GM10266 (cell line): Measurements from ENCODE around the gene ANK3.

ENCODE experiments used
- DNase-seq: peaks from one replicate; pipeline ENCODE4 v3.0.0; 2012; ENCODE audit errors: extremely low spot score
- TF ChIP-seq, protein P1 (sequence below): IDR thresholded peaks from 2 replicates; pipeline ENCODE4 v1.5.1; 2012; ENCODE audit warnings: mild to moderate bottlenecking, low read depth; ENCODE audit not compliant: control insufficient read depth, insufficient read depth; ENCODE audit errors: missing control alignments

The ANK3 gene

DNA sequence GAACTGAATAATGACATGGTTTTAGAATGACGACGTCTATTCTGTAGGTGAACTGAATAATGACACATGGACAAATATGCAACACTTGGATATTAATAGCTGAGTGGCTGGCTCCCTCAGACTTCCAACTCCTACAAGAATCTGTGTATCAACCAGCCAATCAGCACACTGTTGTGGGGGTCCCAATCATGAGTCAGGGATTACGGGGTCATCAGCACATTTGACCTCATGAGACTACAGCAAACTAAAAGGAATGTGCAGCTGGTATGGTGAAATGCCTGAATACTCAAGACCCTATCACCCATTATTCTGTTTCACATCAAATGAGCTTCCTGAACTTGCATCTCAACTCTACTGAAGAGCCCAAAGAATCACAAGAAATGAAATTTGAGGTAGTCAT lies 192.5 kb downstream of the ANK3 start:
- DNase-seq, result no peak
- TF ChIP-seq, protein P1, sequence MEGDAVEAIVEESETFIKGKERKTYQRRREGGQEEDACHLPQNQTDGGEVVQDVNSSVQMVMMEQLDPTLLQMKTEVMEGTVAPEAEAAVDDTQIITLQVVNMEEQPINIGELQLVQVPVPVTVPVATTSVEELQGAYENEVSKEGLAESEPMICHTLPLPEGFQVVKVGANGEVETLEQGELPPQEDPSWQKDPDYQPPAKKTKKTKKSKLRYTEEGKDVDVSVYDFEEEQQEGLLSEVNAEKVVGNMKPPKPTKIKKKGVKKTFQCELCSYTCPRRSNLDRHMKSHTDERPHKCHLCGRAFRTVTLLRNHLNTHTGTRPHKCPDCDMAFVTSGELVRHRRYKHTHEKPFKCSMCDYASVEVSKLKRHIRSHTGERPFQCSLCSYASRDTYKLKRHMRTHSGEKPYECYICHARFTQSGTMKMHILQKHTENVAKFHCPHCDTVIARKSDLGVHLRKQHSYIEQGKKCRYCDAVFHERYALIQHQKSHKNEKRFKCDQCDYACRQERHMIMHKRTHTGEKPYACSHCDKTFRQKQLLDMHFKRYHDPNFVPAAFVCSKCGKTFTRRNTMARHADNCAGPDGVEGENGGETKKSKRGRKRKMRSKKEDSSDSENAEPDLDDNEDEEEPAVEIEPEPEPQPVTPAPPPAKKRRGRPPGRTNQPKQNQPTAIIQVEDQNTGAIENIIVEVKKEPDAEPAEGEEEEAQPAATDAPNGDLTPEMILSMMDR, result no peak

DNA sequence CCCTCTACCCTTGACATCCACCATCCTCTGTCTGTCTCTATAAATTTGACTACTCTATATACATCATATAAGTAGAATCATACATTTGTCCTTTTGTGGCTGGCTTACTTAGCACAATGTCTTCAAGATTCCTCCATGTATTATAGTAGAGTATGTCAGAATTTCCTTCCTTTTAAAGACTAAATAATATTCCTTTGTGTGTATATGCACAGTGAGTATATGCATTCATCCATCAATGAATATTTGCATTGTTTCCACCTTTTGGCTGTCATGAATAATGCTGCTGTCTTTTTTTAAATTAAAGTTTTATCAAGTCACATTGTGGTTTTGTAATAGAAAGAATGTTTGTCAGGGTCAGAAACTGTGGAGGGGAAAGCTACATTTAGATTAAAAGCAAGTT lies 195.3 kb downstream of the ANK3 start:
- DNase-seq, result no peak
- TF ChIP-seq, protein P1, result no peak

DNA sequence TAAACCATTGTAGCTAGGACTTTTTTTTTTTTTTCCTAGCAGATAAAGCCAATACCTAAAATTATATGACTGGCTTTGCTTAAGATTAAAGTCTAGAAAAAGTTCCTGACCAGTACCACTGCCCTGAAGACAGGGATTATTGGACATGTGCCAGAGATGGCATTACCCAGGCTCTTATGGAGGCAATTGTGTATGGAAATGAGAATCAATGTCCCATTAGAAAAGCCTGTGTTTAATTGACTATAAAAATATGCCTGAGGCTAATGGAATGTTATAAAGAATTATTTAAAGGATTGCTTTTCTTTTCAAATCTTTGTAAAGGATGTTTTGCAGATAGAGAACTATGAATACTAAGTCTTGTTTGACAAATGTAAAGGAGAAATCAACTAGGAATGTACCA lies 196.7 kb downstream of the ANK3 start:
- DNase-seq, result no peak
- TF ChIP-seq, protein P1, result no peak

DNA sequence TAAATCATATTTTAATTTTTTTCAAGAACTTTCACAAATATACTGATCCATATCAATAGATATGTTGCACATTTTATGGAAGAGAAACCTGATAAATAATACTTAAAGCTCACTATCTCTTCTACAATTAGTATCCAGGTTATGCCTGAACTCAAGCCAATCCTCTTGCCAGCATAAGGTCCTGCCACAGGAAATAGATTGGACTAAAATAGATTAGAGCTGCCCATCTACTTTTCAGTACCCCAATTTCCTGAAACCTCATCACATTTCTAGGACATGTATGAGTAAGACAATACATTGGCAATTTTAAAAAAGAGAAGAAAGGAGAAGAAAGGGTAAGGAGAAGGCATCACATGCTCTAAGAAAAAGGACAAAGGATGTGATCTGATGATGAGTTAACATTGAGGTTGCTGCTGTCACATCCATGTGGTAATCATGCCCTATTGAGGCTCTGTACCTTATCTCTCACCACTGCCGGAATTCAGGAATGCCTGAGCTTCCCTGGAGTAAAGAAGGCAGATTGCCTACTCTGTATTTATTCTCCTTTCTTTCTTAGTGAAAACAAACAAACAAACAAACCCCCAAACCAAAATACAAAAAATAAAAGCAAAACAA lies 199.7 kb downstream of the ANK3 start:
- DNase-seq, result no peak
- TF ChIP-seq, protein P1, result no peak

- TF ChIP-seq, protein P1, result no peak
- DNase-seq, result no peak
Measured at GRCh38 chr10:60188548-60188947, 201.1 kb downstream of the ANK3 start.

DNA sequence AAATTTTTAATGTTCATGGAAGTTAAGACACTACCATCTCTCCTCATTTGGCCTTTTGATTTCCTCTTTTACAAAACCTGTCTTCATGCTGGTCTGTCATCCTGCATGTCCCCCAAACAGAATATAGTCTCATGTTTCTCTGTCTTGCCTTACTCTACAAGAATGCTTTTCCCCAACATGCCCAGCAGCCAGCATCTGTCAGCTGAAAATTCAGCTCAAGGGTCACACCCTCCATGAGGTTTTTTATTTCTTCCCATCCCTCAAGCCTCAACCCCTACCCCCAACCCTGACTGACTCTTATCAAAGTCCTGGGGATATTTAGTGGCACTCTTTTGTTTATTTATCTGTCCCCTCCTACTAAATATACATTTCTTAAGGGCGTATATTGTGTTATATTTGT lies 202.0 kb downstream of the ANK3 start:
- DNase-seq, result no peak
- TF ChIP-seq, protein P1, result no peak

GRCh38 chr10:60186315-60187071 lies 203.2 kb downstream of the ANK3 start:
- DNase-seq, result no peak
- TF ChIP-seq, protein P1, result no peak
